Measurements from ENCODE around the gene MYLK. TPM values are rescaled to one million over a fixed set of nuclear protein-coding genes. Genes with fewer than 3 reads are reported as not detected.

Gene MYLK
- total and polyA plus RNA-seq, 2 donors (not counting 1 experiment from before 2014, with no cell fraction given), result 0.51 TPM; not detected in 1

DNA sequence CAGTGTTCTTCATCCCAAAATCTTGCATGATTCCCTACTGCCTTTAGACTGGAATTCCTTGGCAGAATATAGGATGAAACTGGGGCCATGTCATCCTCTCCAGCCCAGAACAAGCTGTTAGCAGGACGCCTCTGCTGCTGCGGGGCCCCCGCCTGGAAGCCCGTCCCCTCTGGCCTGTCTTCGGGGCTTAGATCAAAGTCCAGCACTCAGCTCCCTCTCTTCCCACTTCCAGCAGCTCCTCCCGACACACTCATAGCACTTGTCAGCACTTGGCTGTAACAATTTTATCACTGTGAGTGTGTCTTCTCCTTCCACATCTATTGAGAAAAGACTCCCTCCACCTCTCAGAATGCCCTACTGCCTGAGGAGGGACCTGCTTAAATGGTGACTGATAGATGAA is 187.3 kb downstream of the MYLK start:
- H3K36me3 ChIP-seq (replicated peaks in 1 of 2; ENCODE audit: control extremely low read depth in 1 of 2, control insufficient read depth in 1 of 2, extremely low read depth in 1 of 2, insufficient read depth in 2 of 2, low read length in 1 of 2), result no peaks in the 10 kb centered on the region
- H3K79me2 ChIP-seq (ENCODE audit: control insufficient read depth, insufficient read depth, low read length), result no peaks in the 10 kb centered on the region
- H3K27ac ChIP-seq (ENCODE audit: low read length in 2 of 2), result no peak overlapping the region
- Mint-ChIP-seq H3K27me3 (peaks cover 14% of the 10 kb centered on the region), H3K4me3 (no peak overlapping the region), H3K27ac (no peak overlapping the region), H3K4me1 (peaks cover 11% of the 10 kb centered on the region), H3K9me3 (ENCODE audit: insufficient read depth) (no peaks in the 10 kb centered on the region)
- intact Hi-C loops (cut with micrococcal nuclease), result no loop called here
- POLR2A ChIA-PET, result no interaction called here
- 78% methylated on average over 5 of the region's 6 CpGs for WGBS (ENCODE audit: insufficient coverage)
- TF ChIP-seq EZH2 (IDR thresholded peaks at IDR 0.05; ENCODE audit: borderline replicate concordance, insufficient read depth, low read depth, low read length, poor library complexity, severe bottlenecking), result no peak
- TF ChIP-seq, protein P1, sequence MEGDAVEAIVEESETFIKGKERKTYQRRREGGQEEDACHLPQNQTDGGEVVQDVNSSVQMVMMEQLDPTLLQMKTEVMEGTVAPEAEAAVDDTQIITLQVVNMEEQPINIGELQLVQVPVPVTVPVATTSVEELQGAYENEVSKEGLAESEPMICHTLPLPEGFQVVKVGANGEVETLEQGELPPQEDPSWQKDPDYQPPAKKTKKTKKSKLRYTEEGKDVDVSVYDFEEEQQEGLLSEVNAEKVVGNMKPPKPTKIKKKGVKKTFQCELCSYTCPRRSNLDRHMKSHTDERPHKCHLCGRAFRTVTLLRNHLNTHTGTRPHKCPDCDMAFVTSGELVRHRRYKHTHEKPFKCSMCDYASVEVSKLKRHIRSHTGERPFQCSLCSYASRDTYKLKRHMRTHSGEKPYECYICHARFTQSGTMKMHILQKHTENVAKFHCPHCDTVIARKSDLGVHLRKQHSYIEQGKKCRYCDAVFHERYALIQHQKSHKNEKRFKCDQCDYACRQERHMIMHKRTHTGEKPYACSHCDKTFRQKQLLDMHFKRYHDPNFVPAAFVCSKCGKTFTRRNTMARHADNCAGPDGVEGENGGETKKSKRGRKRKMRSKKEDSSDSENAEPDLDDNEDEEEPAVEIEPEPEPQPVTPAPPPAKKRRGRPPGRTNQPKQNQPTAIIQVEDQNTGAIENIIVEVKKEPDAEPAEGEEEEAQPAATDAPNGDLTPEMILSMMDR (IDR thresholded peaks at IDR 0.05), result no peak
- ATAC-seq (ENCODE audit: low read depth), result no peak
- H3K9me3 ChIP-seq (ENCODE audit: control extremely low read depth in 1 of 3, control insufficient read depth in 2 of 3, insufficient read depth in 1 of 3, low read length in 2 of 3), result peaks cover 0 to 4% (median 0%) of the 10 kb centered on the region in 3 donors
- no peak overlapping the region for H3K9ac ChIP-seq (ENCODE audit: low read length)
- H3K27me3 ChIP-seq (replicated peaks in 1 of 4; ENCODE audit: control extremely low read depth in 1 of 4, control insufficient read depth in 3 of 4, insufficient read depth in 4 of 4, low read length in 3 of 4), result no peaks in the 10 kb centered on the region
- H4K20me1 ChIP-seq (ENCODE audit: control insufficient read depth, insufficient read depth, low read length, poor library complexity, severe bottlenecking), result no peaks in the 10 kb centered on the region
- CTCF ChIA-PET, result interaction anchor here (0.9 kb wide), 1 partner anchor 42 kb away, joined by 3 read pairs; no protein-coding TSS in a partner anchor
- no peak for DNase-seq
- no peak overlapping the region for H2AFZ ChIP-seq (ENCODE audit: insufficient read depth, low read depth, low read length, poor library complexity, severe bottlenecking)
- H3K4me3 ChIP-seq (ENCODE audit: control extremely low read depth in 1 of 5, extremely low read depth in 1 of 5, insufficient read depth in 1 of 5, low read depth in 2 of 5, low read length in 4 of 5), result no peak overlapping the region
- H3K4me2 ChIP-seq (replicated peaks; ENCODE audit: low read depth, low read length, poor library complexity, severe bottlenecking), result no peak overlapping the region
- peaks cover 6 to 10% of the 10 kb centered on the region in 2 donors for H3K4me1 ChIP-seq (ENCODE audit: control insufficient read depth in 2 of 2, insufficient read depth in 2 of 2, low read length in 2 of 2)

DNA sequence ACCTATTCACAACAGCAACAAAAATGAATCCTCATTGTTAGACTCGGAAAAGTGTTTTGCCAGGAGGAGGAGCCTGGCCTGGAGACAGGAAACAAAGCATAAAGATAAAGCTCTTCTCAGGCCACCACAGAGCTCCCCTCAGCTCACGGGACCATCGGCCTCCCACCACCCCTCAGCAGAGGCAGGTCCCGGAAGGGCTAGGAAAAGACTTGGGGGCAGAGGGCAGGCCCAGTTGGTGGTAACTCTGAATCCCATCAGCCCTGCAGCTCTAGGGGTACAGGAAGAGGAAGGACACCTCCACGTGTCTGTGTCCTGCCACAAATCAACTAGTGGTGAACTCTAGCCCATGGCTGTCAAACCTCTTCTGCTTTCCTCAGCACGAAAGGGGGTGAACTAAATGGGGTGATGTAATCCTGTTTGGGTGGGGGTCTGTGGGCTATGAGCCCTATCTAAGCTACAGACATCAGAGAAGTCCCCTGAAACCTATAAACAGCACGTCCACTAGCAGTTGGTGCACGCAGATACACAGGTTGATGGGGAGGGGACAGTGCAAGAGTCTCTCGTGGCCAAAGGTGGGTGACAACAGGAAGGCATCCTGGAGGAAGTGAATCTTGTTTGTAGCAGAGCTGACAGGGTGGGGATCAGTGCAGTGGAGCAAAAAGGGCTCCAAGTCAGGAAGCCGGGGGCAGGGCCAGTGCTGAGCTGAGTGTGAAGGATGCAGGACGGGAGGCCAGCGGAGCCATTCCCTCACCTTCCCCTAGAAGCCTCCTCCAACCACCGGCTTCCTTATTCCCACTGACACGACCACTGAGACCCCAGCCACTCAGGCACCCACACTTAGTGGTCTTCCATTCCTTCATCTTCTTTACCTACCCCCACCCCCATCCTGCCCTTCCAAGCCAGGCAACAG is 188.1 kb downstream of the MYLK start:
- Histone ChIP-seq H3K4me2 (replicated peaks; ENCODE audit: low read depth, low read length, poor library complexity, severe bottlenecking) (peak overlapping the region; percentile 20), H3K9ac (ENCODE audit: low read length) (no peak overlapping the region), H3K27me3 (replicated peaks in 1 of 4; ENCODE audit: control extremely low read depth in 1 of 4, control insufficient read depth in 3 of 4, insufficient read depth in 4 of 4, low read length in 3 of 4) (no peaks in the 10 kb centered on the region), H3K79me2 (ENCODE audit: control insufficient read depth, insufficient read depth, low read length) (no peaks in the 10 kb centered on the region), H3K9me3 (ENCODE audit: control extremely low read depth in 1 of 3, control insufficient read depth in 2 of 3, insufficient read depth in 1 of 3, low read length in 2 of 3) (peaks cover 0 to 4% (median 0%) of the 10 kb centered on the region in 3 donors), H3K36me3 (replicated peaks in 1 of 2; ENCODE audit: control extremely low read depth in 1 of 2, control insufficient read depth in 1 of 2, extremely low read depth in 1 of 2, insufficient read depth in 2 of 2, low read length in 1 of 2) (no peaks in the 10 kb centered on the region), H3K4me1 (ENCODE audit: control insufficient read depth in 2 of 2, insufficient read depth in 2 of 2, low read length in 2 of 2) (peaks cover 6 to 10% of the 10 kb centered on the region in 2 donors), H2AFZ (ENCODE audit: insufficient read depth, low read depth, low read length, poor library complexity, severe bottlenecking) (peak overlapping the region; percentile 32), H3K4me3 (ENCODE audit: control extremely low read depth in 1 of 5, extremely low read depth in 1 of 5, insufficient read depth in 1 of 5, low read depth in 2 of 5, low read length in 4 of 5) (no peak overlapping the region), H3K27ac (ENCODE audit: low read length in 2 of 2) (no peak overlapping the region), H4K20me1 (ENCODE audit: control insufficient read depth, insufficient read depth, low read length, poor library complexity, severe bottlenecking) (no peaks in the 10 kb centered on the region)
- no peak for TF ChIP-seq EZH2 (IDR thresholded peaks at IDR 0.05; ENCODE audit: borderline replicate concordance, insufficient read depth, low read depth, low read length, poor library complexity, severe bottlenecking)
- TF ChIP-seq, protein P1 (IDR thresholded peaks at IDR 0.05), result no peak
- WGBS (ENCODE audit: insufficient coverage), result 63% methylated on average over 5 of the region's 14 CpGs
- no peak for ATAC-seq (ENCODE audit: low read depth)
- CTCF ChIA-PET, result interaction anchor here (0.9 kb wide), 1 partner anchor 42 kb away, joined by 3 read pairs; no protein-coding TSS in a partner anchor
- intact Hi-C loops (cut with micrococcal nuclease), result no loop called here
- DNase-seq, result no peak
- Mint-ChIP-seq H3K27ac (no peak overlapping the region), H3K4me1 (peaks cover 11% of the 10 kb centered on the region), H3K27me3 (peaks cover 15% of the 10 kb centered on the region), H3K4me3 (no peak overlapping the region), H3K9me3 (ENCODE audit: insufficient read depth) (no peaks in the 10 kb centered on the region)
- POLR2A ChIA-PET, result no interaction called here

Measured in B cell (primary cell).